Measurements from ENCODE around the gene GRK3.
"Not testable (repeated sequence)": the region's sequence is repeated elsewhere in the genome, so short reads cannot be mapped to it uniquely, and the experiment has no call there.

GRK3 gene

DNA sequence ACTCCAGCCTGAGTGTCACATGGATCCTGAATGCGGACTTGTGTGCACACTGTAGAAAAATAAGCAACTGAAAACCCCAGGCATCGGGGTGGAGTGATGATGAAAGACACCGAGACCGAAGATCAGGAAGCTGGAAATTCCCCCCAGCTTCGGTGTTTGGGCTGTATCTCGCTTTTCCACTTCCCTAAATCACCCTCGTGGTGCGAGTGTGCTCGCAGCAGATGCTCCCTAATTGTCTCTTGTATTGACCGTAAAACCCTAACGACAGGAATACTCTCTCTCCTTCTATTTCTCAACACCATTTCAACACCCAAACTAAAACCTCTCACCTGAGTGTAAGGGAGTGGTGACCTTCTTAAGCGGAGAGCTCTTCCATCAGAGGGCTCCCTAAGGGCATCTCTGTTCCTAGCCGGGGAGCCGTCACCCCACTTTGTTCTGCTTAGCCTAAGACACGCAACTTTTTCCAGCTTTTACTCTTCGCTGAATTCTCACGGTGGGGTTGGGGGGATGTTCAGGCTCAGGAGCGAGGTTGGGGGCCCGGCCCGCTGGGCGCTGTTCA is 635 bp upstream of the GRK3 start:
- TF ChIP-seq, protein P1, sequence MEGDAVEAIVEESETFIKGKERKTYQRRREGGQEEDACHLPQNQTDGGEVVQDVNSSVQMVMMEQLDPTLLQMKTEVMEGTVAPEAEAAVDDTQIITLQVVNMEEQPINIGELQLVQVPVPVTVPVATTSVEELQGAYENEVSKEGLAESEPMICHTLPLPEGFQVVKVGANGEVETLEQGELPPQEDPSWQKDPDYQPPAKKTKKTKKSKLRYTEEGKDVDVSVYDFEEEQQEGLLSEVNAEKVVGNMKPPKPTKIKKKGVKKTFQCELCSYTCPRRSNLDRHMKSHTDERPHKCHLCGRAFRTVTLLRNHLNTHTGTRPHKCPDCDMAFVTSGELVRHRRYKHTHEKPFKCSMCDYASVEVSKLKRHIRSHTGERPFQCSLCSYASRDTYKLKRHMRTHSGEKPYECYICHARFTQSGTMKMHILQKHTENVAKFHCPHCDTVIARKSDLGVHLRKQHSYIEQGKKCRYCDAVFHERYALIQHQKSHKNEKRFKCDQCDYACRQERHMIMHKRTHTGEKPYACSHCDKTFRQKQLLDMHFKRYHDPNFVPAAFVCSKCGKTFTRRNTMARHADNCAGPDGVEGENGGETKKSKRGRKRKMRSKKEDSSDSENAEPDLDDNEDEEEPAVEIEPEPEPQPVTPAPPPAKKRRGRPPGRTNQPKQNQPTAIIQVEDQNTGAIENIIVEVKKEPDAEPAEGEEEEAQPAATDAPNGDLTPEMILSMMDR (IDR thresholded peaks at IDR 0.05), result no peak
- DNase-seq (ENCODE audit: low spot score), result no peak
- Histone ChIP-seq H3K4me3 (peak overlapping the region; percentile 93), H3K27ac (peak overlapping the region; percentile 62 to 81)

DNA sequence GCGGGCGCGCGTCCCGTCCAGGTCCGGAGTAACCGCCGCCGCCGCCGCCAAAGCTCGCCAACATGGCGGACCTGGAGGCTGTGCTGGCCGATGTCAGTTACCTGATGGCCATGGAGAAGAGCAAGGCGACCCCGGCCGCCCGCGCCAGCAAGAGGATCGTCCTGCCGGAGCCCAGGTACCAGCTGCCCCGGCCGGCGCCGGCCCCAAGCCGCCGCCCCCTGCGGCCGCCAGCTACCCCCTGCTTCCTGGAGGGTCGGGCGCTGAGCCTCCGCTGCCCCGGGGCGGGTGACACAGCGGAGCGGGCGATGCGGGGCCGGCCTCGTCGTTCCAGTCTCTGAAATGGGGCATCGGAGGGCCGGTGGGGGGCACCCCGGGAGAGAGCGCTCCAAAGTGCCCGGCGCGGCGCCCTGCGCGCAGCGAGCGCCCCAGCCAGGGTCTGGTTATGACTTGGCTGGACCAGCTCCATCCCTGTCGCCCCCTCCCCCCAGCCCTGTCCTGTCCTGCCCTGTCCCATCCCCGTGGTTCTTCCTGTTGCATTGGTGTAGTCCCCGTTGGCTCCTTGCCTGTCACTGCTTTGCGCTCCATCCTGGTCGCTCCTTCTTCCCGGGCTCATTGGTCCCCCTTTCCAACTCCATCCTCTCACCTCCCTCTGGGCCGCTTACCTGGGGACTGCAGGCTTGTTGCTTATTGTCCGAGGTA is 653 bp downstream of the GRK3 start:
- TF ChIP-seq, protein P1 (IDR thresholded peaks at IDR 0.05), result no peak
- no peak for DNase-seq (ENCODE audit: low spot score)
- Histone ChIP-seq H3K27ac (peak overlapping the region in 1 of 2 donors; percentile 81), H3K4me3 (peak overlapping the region; percentile 93)

DNA sequence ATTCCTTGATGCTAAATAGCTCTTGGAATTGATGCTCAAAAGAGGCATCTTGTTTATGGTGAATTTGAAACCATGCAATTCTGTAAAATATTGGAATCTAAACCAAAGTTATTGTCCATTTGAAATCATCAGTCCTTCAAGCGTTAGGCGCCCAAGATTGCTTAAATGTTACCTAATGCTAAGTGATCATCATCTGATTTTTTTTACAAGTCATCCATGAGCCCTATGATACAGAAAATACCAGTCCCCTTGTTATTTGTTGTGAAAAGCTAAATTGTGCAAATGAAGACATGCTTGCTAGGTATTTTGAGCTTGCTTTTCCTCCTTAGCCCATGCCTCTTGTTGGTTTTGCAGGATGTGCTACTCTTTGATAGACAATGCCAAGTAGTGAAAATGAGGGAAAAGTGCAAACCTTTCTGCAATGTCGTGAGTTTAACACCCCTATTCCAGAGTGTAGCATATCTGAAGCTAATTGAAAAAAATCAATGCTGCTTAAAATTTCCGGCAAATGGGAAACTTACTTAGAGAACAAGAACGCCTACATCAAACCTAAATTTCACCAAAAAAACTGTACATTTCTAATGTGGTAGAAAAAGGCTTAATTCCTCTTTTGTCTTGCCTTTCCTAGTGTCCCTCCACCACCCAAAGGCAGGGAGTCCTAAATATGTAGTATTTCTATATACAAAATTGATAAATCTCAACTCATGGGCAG is 1.9 kb downstream of the GRK3 start:
- Histone ChIP-seq H3K27ac (peak overlapping the region in 1 of 2 donors; percentile 0), H3K4me3 (peak overlapping the region; percentile 3)
- DNase-seq (ENCODE audit: low spot score), result no peak
- TF ChIP-seq, protein P1 (IDR thresholded peaks at IDR 0.05), result no peak

DNA sequence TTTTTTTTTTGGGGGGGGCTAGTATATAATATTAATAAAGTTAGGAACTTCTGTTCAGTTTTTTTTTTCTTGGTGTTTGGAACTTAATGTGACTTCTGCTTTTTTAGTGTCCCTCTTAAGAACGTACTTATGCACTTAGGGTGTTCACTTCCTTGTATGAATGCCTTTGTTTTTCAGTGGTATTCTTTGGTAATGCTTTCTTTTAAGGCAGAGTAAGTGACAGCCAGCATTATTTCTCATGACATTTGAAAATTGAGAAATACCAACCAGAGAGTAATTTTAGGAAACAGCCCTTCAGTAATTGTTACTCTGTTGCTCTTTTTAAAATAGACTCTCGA is 2.4 kb downstream of the GRK3 start:
- H3K27ac ChIP-seq, result no peak overlapping the region
- no peak for DNase-seq (ENCODE audit: low spot score)
- TF ChIP-seq, protein P1 (IDR thresholded peaks at IDR 0.05), result no peak
- no peak overlapping the region for H3K4me3 ChIP-seq

DNA sequence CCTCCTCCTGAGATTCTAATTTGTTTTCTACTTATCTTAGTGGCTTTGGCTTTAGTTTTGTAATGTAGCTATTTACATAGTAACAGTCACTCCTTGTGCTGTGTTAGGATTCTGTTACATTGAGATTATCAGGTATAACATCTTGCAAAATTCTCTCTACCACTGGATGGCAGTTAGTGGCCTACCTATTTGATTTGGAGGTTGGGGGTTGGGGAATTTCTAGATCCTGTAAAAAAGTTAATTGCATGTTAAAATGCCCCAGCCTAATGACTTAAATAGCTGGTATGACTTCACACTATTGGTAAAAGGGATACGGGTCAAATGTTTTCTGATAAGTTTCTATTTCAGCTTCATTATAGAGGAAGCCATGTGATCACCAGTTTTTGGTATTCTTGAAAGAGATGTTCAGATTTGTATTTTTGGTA is 2.8 kb downstream of the GRK3 start:
- Histone ChIP-seq H3K4me3 (no peak overlapping the region), H3K27ac (peak overlapping the region in 1 of 2 donors; percentile 15)
- TF ChIP-seq, protein P1 (IDR thresholded peaks at IDR 0.05), result no peak
- DNase-seq (ENCODE audit: low spot score), result no peak

DNA sequence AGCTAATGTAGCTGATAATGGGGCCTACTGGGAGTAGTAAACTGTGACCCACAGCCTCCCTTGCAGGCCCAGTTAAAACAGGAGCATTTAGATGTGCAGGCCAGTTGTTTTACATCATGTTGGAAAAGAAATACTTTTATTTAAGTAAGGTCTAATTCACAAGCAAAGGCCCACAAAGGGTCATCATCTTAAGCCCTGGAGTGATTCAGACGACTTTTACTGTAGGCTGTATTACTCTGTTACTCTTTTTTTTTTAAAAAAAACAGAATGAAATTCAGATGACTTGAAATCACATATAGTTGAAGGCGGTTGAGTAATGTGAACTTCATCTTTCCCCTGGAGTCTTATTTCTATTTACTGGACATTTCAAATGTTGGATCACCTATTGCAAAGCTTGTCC is 3.6 kb downstream of the GRK3 start:
- not testable (repeated sequence) for H3K27ac ChIP-seq; DNase-seq (ENCODE audit: low spot score)

DNA sequence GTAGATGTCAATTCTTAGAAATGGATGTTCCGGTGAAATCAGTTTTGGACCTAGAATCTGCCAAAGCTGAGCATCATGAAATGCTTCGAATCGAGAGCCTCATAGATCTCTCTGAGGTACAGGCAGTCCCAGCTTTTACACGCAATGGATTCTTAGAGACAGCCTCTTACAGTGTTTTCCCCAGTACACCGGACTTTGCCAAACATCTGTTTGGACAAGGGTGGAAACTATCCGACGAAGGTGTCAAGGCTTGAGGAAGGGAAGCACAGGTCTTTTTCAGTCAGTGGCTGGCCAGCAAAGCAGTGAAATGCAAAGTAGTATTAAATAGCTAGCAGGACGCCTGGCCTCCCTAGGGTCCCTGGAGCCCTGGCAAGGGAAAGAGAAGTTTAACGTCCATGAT is 4.9 kb downstream of the GRK3 start:
- TF ChIP-seq, protein P1 (IDR thresholded peaks at IDR 0.05), result no peak
- Histone ChIP-seq H3K4me3 (no peak overlapping the region), H3K27ac (no peak overlapping the region)
- no peak for DNase-seq (ENCODE audit: low spot score)

More for the DNA sequence above, 3.6 kb downstream of the GRK3 start:
- H3K4me3 ChIP-seq, result not testable (repeated sequence)

Data from coronary artery (tissue), 2 donors.